Spleen (tissue), 7 donors: ENCODE results near the gene KCNG2.

Experiments used
- POLR2AphosphoS5 ChIP-seq, 3 donors: sonication (generic); formaldehyde crosslinking; IDR thresholded peaks; one replicate each; pipeline ENCODE4 v1.5.1; 2017; ENCODE audit warnings: antibody characterized with exemption in 3 of 3
- TF ChIP-seq, protein P1 (sequence below), 11 experiments: fragments of 200-600 bp in 7 of 11; fragments of 450-650 bp in 4 of 11; sonication (generic) in 4 of 11; IDR thresholded peaks in 8 of 11; conservative IDR thresholded peaks in 3 of 11; 1 replicate in 7 of 11; 2 replicates in 4 of 11; pipeline versions ENCODE4 v1.4.0 to v1.8.0; 2016 to 2021; ENCODE audit warnings: antibody characterized with exemption in 11 of 11, inconsistent platforms in 4 of 11, mild to moderate bottlenecking in 1 of 11
- donor health status: DM: no; HTN: no; CAD: no; lungs with moderate emphysema.
- donor health status: DM: no; HTN: no; CAD: no.
- donor health status: DM: no; HTN: no; CAD: no.

DNA sequence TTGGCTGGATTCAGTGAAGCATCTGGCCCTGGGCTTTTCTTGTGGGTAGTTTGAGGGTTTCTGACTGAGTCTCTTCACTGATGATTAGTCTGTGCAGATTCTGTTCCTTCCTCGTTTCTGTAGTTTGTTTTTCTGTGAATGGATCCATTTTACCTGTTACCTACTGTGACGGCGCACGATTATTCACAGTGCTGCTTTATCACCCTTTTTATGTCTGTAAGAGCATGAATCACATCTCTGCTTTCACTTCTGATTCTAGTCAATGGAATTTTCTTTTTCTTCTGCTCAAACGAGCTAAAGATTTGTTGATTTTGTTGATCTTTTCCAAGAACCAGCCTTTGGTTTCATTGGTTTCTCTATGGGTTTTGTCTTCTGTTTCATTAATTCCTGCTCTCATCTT is 92.9 kb downstream of the KCNG2 start:
- TF ChIP-seq, protein P1, sequence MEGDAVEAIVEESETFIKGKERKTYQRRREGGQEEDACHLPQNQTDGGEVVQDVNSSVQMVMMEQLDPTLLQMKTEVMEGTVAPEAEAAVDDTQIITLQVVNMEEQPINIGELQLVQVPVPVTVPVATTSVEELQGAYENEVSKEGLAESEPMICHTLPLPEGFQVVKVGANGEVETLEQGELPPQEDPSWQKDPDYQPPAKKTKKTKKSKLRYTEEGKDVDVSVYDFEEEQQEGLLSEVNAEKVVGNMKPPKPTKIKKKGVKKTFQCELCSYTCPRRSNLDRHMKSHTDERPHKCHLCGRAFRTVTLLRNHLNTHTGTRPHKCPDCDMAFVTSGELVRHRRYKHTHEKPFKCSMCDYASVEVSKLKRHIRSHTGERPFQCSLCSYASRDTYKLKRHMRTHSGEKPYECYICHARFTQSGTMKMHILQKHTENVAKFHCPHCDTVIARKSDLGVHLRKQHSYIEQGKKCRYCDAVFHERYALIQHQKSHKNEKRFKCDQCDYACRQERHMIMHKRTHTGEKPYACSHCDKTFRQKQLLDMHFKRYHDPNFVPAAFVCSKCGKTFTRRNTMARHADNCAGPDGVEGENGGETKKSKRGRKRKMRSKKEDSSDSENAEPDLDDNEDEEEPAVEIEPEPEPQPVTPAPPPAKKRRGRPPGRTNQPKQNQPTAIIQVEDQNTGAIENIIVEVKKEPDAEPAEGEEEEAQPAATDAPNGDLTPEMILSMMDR (IDR thresholded peaks at IDR 0.05 in 8 of 11, conservative IDR thresholded peaks at IDR 0.05 in 3 of 11), result no peak
- TF ChIP-seq POLR2AphosphoS5 (IDR thresholded peaks at IDR 0.05), result no peak
